Astrocyte (in vitro differentiated cells and primary cell): Measurements from ENCODE around the gene IGLON5.

ENCODE experiments used
- CTCF ChIP-seq: IDR thresholded peaks from 2 replicates; pipeline ENCODE4 v1.5.1; 2011; ENCODE audit warnings: low read depth, mild to moderate bottlenecking, inconsistent platforms, low read length, moderate library complexity; ENCODE audit not compliant: insufficient read depth
- EZH2 ChIP-seq: IDR thresholded peaks from 2 replicates; pipeline ENCODE4 v1.6.1; 2012; ENCODE audit warnings: mild to moderate bottlenecking, low read length, inconsistent platforms; ENCODE audit not compliant: insufficient read depth

GRCh38 chr19:51311351-51312257 is at the start of gene IGLON5:
- TF ChIP-seq CTCF, result no peak
- no peak for TF ChIP-seq EZH2
